ENCODE results near the gene MAN1C1. TPM values are rescaled to one million over a fixed set of nuclear protein-coding genes. Genes with fewer than 3 reads are reported as not detected.

MAN1C1 gene
- total and polyA plus RNA-seq, 5 donors from 2014 or later, result 3.1 to 15.1 (median 3.5) TPM

GRCh38 chr1:25716320-25716719, 99.7 kb downstream of the MAN1C1 start:
- peaks cover 10% of the 10 kb centered on the region for H3K4me1 ChIP-seq (ENCODE audit: control insufficient read depth, insufficient read depth, low read length, poor library complexity, severe bottlenecking)
- ATAC-seq (ENCODE audit: low read depth in 2 of 2) (no peak), DNase-seq (no peak)
- no peak overlapping the region for H3K4me3 ChIP-seq (ENCODE audit: low read depth, low read length)
- no peak overlapping the region for H3K27ac ChIP-seq (ENCODE audit: insufficient read depth, low read length, poor library complexity, severe bottlenecking)
- no peaks in the 10 kb centered on the region for H3K36me3 ChIP-seq (ENCODE audit: control insufficient read depth, insufficient read depth, low read length)
- Mint-ChIP-seq H3K27ac (no peak overlapping the region), H3K4me1 (peaks cover 19 to 48% (median 24%) of the 10 kb centered on the region in 4 donors), H3K4me3 (no peak overlapping the region), H3K9me3 (no peaks in the 10 kb centered on the region), H3K36me3 (peaks cover 15% of the 10 kb centered on the region), H3K27me3 (no peaks in the 10 kb centered on the region)
- no peaks in the 10 kb centered on the region for H3K9me3 ChIP-seq (ENCODE audit: control insufficient read depth in 2 of 2, low read length in 2 of 2)
- no peaks in the 10 kb centered on the region for H3K27me3 ChIP-seq (ENCODE audit: control insufficient read depth, insufficient read depth, low read length)

GRCh38 chr1:25718732-25719131, 102.1 kb downstream of the MAN1C1 start:
- no peaks in the 10 kb centered on the region for H3K9me3 Mint-ChIP-seq
- peak overlapping the region in 1 of 3 donors; percentile 37 for H3K27ac Mint-ChIP-seq
- H3K4me1 Mint-ChIP-seq, result peaks cover 10 to 48% (median 23%) of the 10 kb centered on the region in 4 donors
- ATAC-seq (ENCODE audit: low read depth in 2 of 2), result no peak
- no peaks in the 10 kb centered on the region for H3K36me3 ChIP-seq (ENCODE audit: control insufficient read depth, insufficient read depth, low read length)
- no peak overlapping the region for H3K4me3 Mint-ChIP-seq
- H3K36me3 Mint-ChIP-seq, result peaks cover 15% of the 10 kb centered on the region
- H3K27me3 Mint-ChIP-seq, result peaks cover 4% of the 10 kb centered on the region
- H3K27me3 ChIP-seq (ENCODE audit: control insufficient read depth, insufficient read depth, low read length), result no peaks in the 10 kb centered on the region
- no peaks in the 10 kb centered on the region for H3K9me3 ChIP-seq (ENCODE audit: control insufficient read depth in 2 of 2, low read length in 2 of 2)
- no peaks in the 10 kb centered on the region for H3K4me1 ChIP-seq (ENCODE audit: control insufficient read depth, insufficient read depth, low read length, poor library complexity, severe bottlenecking)
- H3K27ac ChIP-seq (ENCODE audit: insufficient read depth, low read length, poor library complexity, severe bottlenecking), result no peak overlapping the region
- H3K4me3 ChIP-seq (ENCODE audit: low read depth, low read length), result no peak overlapping the region
- no peak for DNase-seq

GRCh38 chr1:25720624-25721023, 104.0 kb downstream of the MAN1C1 start:
- ATAC-seq (ENCODE audit: low read depth in 2 of 2) (no peak), DNase-seq (no peak)
- H3K27ac ChIP-seq (ENCODE audit: insufficient read depth, low read length, poor library complexity, severe bottlenecking), result no peak overlapping the region
- H3K9me3 ChIP-seq (ENCODE audit: control insufficient read depth in 2 of 2, low read length in 2 of 2), result no peaks in the 10 kb centered on the region
- Mint-ChIP-seq H3K36me3 (peaks cover 15% of the 10 kb centered on the region), H3K27ac (peak overlapping the region in 1 of 3 donors; percentile 14), H3K4me3 (no peak overlapping the region), H3K9me3 (no peaks in the 10 kb centered on the region), H3K27me3 (peaks cover 4% of the 10 kb centered on the region), H3K4me1 (peaks cover 0 to 37% (median 22%) of the 10 kb centered on the region in 4 donors)
- no peaks in the 10 kb centered on the region for H3K36me3 ChIP-seq (ENCODE audit: control insufficient read depth, insufficient read depth, low read length)
- H3K4me3 ChIP-seq (ENCODE audit: low read depth, low read length), result no peak overlapping the region
- no peaks in the 10 kb centered on the region for H3K4me1 ChIP-seq (ENCODE audit: control insufficient read depth, insufficient read depth, low read length, poor library complexity, severe bottlenecking)
- no peaks in the 10 kb centered on the region for H3K27me3 ChIP-seq (ENCODE audit: control insufficient read depth, insufficient read depth, low read length)

- no peaks in the 10 kb centered on the region for H3K4me1 ChIP-seq (ENCODE audit: control insufficient read depth, insufficient read depth, low read length, poor library complexity, severe bottlenecking)
- no peak for ATAC-seq (ENCODE audit: low read depth in 2 of 2)
- H3K4me1 Mint-ChIP-seq, result peaks cover 0 to 51% (median 22%) of the 10 kb centered on the region in 4 donors
- no peak for DNase-seq
- peak overlapping the region in 1 of 4 donors; percentile 9 for H3K4me3 Mint-ChIP-seq
- H3K36me3 ChIP-seq (ENCODE audit: control insufficient read depth, insufficient read depth, low read length), result no peaks in the 10 kb centered on the region
- H3K27me3 Mint-ChIP-seq, result peaks cover 14% of the 10 kb centered on the region
- no peaks in the 10 kb centered on the region for H3K27me3 ChIP-seq (ENCODE audit: control insufficient read depth, insufficient read depth, low read length)
- no peak overlapping the region for H3K27ac Mint-ChIP-seq
- H3K27ac ChIP-seq (ENCODE audit: insufficient read depth, low read length, poor library complexity, severe bottlenecking), result no peak overlapping the region
- peaks cover 6% of the 10 kb centered on the region for H3K36me3 Mint-ChIP-seq
- H3K9me3 ChIP-seq (ENCODE audit: control insufficient read depth in 2 of 2, low read length in 2 of 2), result no peaks in the 10 kb centered on the region
- no peaks in the 10 kb centered on the region for H3K9me3 Mint-ChIP-seq
- H3K4me3 ChIP-seq (ENCODE audit: low read depth, low read length), result no peak overlapping the region
These were observed 106.8 kb downstream of the MAN1C1 start for GRCh38 chr1:25723250-25723880.

GRCh38 chr1:25724201-25724600, 107.6 kb downstream of the MAN1C1 start:
- no peaks in the 10 kb centered on the region for H3K27me3 ChIP-seq (ENCODE audit: control insufficient read depth, insufficient read depth, low read length)
- Mint-ChIP-seq H3K4me3 (no peak overlapping the region), H3K27me3 (peaks cover 18% of the 10 kb centered on the region), H3K9me3 (no peaks in the 10 kb centered on the region), H3K36me3 (peaks cover 4% of the 10 kb centered on the region), H3K27ac (no peak overlapping the region), H3K4me1 (peaks cover 0 to 56% (median 22%) of the 10 kb centered on the region in 4 donors)
- no peak overlapping the region for H3K27ac ChIP-seq (ENCODE audit: insufficient read depth, low read length, poor library complexity, severe bottlenecking)
- no peaks in the 10 kb centered on the region for H3K4me1 ChIP-seq (ENCODE audit: control insufficient read depth, insufficient read depth, low read length, poor library complexity, severe bottlenecking)
- H3K9me3 ChIP-seq (ENCODE audit: control insufficient read depth in 2 of 2, low read length in 2 of 2), result no peaks in the 10 kb centered on the region
- H3K4me3 ChIP-seq (ENCODE audit: low read depth, low read length), result no peak overlapping the region
- ATAC-seq (ENCODE audit: low read depth in 2 of 2) (no peak), DNase-seq (no peak)
- H3K36me3 ChIP-seq (ENCODE audit: control insufficient read depth, insufficient read depth, low read length), result no peaks in the 10 kb centered on the region

- H3K27me3 ChIP-seq (ENCODE audit: control insufficient read depth, insufficient read depth, low read length), result no peaks in the 10 kb centered on the region
- H3K4me1 ChIP-seq (ENCODE audit: control insufficient read depth, insufficient read depth, low read length, poor library complexity, severe bottlenecking), result peaks cover 3% of the 10 kb centered on the region
- no peak for ATAC-seq (ENCODE audit: low read depth in 2 of 2)
- peaks cover 4% of the 10 kb centered on the region for H3K36me3 Mint-ChIP-seq
- no peak overlapping the region for H3K4me3 Mint-ChIP-seq
- no peaks in the 10 kb centered on the region for H3K36me3 ChIP-seq (ENCODE audit: control insufficient read depth, insufficient read depth, low read length)
- no peak for DNase-seq
- peaks cover 0 to 1% (median 0%) of the 10 kb centered on the region in 7 donors for H3K9me3 Mint-ChIP-seq
- H3K4me1 Mint-ChIP-seq, result peaks cover 0 to 64% (median 25%) of the 10 kb centered on the region in 4 donors
- peaks cover 21% of the 10 kb centered on the region for H3K27me3 Mint-ChIP-seq
- H3K27ac Mint-ChIP-seq, result peak overlapping the region; percentile 8 to 60 (median 32)
- no peaks in the 10 kb centered on the region for H3K9me3 ChIP-seq (ENCODE audit: control insufficient read depth in 2 of 2, low read length in 2 of 2)
- H3K4me3 ChIP-seq (ENCODE audit: low read depth, low read length), result no peak overlapping the region
- no peak overlapping the region for H3K27ac ChIP-seq (ENCODE audit: insufficient read depth, low read length, poor library complexity, severe bottlenecking)
These were observed 108.4 kb downstream of the MAN1C1 start for GRCh38 chr1:25724966-25725365.

- ATAC-seq (ENCODE audit: low read depth in 2 of 2), result no peak
- no peak for DNase-seq
- peaks cover 8% of the 10 kb centered on the region for H3K4me1 ChIP-seq (ENCODE audit: control insufficient read depth, insufficient read depth, low read length, poor library complexity, severe bottlenecking)
- H3K4me3 Mint-ChIP-seq, result no peak overlapping the region
- H3K27me3 Mint-ChIP-seq, result peaks cover 21% of the 10 kb centered on the region
- H3K9me3 Mint-ChIP-seq, result peaks cover 0 to 1% (median 0%) of the 10 kb centered on the region in 7 donors
- H3K27ac Mint-ChIP-seq, result peak overlapping the region in 1 of 3 donors; percentile 8
- H3K9me3 ChIP-seq (ENCODE audit: control insufficient read depth in 2 of 2, low read length in 2 of 2), result no peaks in the 10 kb centered on the region
- peaks cover 2% of the 10 kb centered on the region for H3K36me3 Mint-ChIP-seq
- no peak overlapping the region for H3K27ac ChIP-seq (ENCODE audit: insufficient read depth, low read length, poor library complexity, severe bottlenecking)
- H3K27me3 ChIP-seq (ENCODE audit: control insufficient read depth, insufficient read depth, low read length), result no peaks in the 10 kb centered on the region
- peaks cover 0 to 68% (median 27%) of the 10 kb centered on the region in 4 donors for H3K4me1 Mint-ChIP-seq
- no peaks in the 10 kb centered on the region for H3K36me3 ChIP-seq (ENCODE audit: control insufficient read depth, insufficient read depth, low read length)
- H3K4me3 ChIP-seq (ENCODE audit: low read depth, low read length), result no peak overlapping the region
These were observed 108.9 kb downstream of the MAN1C1 start for GRCh38 chr1:25725482-25725881.

GRCh38 chr1:25727088-25727487, 110.5 kb downstream of the MAN1C1 start:
- no peaks in the 10 kb centered on the region for H3K36me3 Mint-ChIP-seq
- H3K27me3 ChIP-seq (ENCODE audit: control insufficient read depth, insufficient read depth, low read length), result no peaks in the 10 kb centered on the region
- DNase-seq (no peak), ATAC-seq (ENCODE audit: low read depth in 2 of 2) (no peak)
- no peak overlapping the region for H3K4me3 ChIP-seq (ENCODE audit: low read depth, low read length)
- H3K4me3 Mint-ChIP-seq, result no peak overlapping the region
- H3K4me1 ChIP-seq (ENCODE audit: control insufficient read depth, insufficient read depth, low read length, poor library complexity, severe bottlenecking), result peaks cover 23% of the 10 kb centered on the region
- H3K9me3 Mint-ChIP-seq, result peaks cover 0 to 1% (median 0%) of the 10 kb centered on the region in 7 donors
- no peaks in the 10 kb centered on the region for H3K9me3 ChIP-seq (ENCODE audit: control insufficient read depth in 2 of 2, low read length in 2 of 2)
- peak overlapping the region; percentile 62 to 93 (median 69) for H3K27ac Mint-ChIP-seq
- H3K4me1 Mint-ChIP-seq, result peaks cover 0 to 72% (median 25%) of the 10 kb centered on the region in 4 donors
- H3K27me3 Mint-ChIP-seq, result peaks cover 26% of the 10 kb centered on the region
- no peaks in the 10 kb centered on the region for H3K36me3 ChIP-seq (ENCODE audit: control insufficient read depth, insufficient read depth, low read length)
- H3K27ac ChIP-seq (ENCODE audit: insufficient read depth, low read length, poor library complexity, severe bottlenecking), result no peak overlapping the region

All from CD4-positive, CD25-positive, alpha-beta regulatory T cell (primary cell).